ENCODE measurements around the gene ZBTB16.

Gene ZBTB16

GRCh38 chr11:114109206-114110090, 49.9 kb downstream of the ZBTB16 start:
- DNase-seq, result no peak

- no peak for DNase-seq
These were observed 50.6 kb downstream of the ZBTB16 start for GRCh38 chr11:114110123-114110522.

DNA sequence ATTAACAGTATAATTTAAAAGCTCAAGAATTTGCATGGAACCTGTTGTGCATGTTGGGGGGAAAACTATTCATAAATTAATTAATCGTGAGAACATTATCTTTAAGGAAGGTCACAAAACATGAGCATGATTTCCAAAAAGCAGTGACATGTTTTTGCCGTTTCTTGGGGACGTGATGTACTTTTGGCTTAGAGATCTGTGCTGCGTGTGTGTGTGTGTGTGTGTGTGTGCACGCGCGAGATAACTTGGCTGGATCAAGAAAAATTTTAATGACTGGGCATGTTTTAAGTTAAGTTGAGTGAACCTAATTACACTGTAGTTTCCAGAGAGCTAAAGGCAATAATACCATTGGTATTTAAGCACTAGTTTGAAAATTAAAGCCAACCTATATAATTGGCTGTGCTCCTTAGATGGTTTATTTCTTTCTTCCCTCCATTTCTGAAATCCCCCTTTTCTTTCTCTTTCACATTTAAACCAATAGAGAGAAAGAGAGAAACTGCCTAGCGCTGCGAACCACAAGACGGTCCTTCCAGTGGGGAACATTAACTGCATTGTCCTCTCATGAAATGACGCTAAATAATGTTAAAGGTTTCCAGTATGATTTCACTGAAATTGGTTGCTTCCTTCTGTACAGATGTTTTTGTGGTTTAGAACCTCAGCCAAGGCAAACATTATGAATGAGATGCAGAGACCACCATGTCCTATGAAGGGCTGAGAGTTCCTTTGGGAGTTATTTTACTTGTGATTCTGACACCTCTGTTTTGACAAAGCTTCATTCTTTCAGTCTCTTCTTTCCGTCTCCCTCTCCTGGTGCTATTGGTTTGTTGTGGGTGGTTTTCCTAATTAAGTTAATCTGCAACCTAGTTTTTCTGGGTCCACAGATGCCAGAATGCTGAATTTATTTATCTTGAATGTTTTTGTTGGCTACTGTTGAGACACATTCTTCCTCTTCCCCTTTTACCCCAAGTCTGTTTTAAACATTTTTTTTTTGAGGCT, 51.7 kb downstream of the ZBTB16 start:
- DNase-seq, result no peak

GRCh38 chr11:114115451-114115928, 56.0 kb downstream of the ZBTB16 start:
- DNase-seq, result no peak

DNA sequence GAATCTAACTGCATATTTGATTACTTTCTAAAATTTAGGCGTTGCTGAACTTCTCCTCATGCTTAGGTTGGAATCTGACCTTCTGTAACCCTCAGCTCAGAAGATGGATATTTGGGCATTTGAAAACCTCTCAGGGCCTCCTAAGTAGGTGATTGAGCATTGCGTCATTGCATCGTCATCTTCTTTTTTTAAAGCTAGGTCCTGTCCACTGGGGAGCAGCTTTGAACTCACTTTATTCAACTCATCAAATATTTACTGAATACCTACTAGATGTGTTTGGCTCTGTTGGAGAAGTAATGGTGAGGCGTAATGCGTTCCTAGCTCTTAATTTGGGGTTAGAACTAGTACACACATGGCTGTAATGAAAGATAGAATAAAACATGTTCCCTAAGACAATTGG, 56.8 kb downstream of the ZBTB16 start:
- DNase-seq, result no peak

DNA sequence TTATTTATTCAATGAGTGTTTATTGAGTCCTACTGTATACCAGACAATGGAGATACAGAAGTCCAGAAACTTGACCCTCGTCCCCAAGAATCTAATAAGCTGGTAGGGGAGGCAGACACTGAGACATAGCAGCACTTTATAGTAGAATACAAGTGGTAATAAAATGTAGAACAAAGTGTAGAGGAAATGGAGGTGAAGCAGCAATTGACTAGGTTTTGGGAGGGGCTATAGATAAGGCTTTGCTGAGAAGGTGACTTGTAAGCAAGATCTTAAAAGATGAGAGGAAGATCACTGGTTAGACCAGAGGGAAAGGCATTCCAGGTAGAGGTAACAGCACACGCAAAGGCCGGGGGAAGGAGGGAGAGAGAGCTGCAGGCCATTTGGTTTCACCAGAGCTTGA, 57.3 kb downstream of the ZBTB16 start:
- no peak for DNase-seq

- DNase-seq, result no peak
These were observed 61.1 kb downstream of the ZBTB16 start for GRCh38 chr11:114120606-114121005.

DNA sequence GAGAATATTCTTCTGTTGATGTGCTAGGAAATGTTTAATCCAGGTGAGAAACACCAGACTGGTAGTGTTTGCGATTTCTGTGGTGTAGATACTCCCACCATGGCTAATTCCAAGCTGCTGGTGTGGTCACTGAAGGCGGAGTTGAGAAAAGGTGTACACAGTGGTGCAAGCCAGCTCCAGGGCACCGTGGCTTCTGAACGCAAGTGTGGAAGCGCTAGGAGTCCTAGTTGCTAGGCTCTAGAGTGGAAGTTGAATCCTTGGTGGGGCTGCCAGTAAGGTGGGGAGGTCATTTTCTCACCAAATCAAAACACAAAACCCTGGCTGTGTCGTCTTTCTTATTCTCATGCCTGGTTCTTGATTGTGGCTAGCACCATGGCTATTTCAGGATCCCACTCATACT, 61.6 kb downstream of the ZBTB16 start:
- DNase-seq, result no peak

DNA sequence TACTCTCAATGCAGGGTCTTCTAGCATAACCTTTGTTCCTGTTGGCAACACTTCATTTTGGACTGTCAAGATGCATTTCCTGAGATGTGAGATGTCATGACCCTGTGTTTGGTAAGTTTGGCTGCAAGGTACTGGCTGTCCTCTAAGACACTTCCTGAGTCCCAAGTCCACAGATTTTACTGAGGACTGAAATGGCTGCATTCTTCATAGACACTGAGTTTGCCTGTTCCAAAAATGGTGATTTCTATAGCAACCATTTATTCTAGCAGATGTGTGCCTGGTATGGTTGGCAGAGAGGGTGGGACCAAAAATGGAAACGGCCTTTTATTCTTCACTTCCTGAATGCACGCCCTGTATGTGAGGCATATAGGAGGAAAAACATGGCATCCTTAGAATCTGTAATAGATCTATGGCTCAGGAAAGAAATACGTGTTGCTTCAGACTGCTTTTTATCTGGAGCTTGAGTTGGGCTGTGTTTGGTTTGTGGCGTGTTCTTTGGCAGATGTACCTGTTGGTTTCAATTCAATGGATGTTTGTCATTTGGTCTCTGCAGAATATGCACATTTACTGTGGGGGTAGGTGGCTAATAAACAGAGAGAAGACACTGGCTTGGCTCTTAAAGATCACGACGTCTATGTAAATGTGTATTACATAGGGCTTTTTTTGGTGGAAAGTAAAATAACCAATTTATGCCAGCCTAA, 62.4 kb downstream of the ZBTB16 start:
- DNase-seq, result no peak

GRCh38 chr11:114122686-114123085, 63.2 kb downstream of the ZBTB16 start:
- no peak for DNase-seq

GRCh38 chr11:114123692-114124330, 64.3 kb downstream of the ZBTB16 start:
- no peak for DNase-seq

GRCh38 chr11:114124601-114125144, 65.2 kb downstream of the ZBTB16 start:
- DNase-seq, result no peak

- DNase-seq, result no peak
These were observed 66.0 kb downstream of the ZBTB16 start for GRCh38 chr11:114125531-114125930.

DNA sequence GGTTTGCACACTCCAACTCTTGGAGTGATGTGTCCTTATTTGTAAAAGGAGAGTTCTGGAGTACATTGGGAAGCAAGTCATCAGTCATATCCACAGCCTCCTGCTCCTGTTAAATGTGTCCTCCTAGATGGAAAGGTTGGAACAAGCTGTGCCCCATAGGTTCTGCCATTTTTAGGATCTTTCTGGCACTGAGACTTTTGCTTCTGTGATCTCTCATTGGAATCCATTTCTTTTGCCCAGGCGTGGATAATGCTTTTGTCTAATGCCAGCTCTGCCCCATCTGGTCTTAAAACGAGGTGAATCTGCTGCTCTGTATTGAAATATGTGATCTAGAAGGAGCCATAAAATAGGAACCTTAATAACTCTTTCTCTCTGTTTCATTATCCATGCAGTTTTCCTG, 66.4 kb downstream of the ZBTB16 start:
- no peak for DNase-seq

DNA sequence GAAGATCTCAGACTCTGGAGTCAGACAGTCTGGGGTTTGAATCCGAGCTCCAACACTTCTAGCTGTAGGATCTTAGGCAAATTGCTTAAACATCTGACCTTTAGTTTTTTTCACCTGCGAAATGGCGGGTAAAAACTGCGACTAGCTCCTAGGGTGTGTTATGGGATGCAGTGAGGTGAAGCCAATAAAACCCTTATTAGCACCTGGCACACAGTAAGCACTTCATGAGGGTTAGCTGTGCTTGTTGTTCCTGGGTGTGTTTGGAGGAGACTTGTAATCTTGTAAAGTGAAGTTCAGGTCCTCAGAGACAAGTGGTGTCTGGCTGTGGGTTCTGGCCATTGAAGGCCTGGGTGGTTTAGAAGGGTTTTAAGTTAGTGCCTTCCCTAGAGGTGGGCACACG, 68.9 kb downstream of the ZBTB16 start:
- DNase-seq, result no peak

DNA sequence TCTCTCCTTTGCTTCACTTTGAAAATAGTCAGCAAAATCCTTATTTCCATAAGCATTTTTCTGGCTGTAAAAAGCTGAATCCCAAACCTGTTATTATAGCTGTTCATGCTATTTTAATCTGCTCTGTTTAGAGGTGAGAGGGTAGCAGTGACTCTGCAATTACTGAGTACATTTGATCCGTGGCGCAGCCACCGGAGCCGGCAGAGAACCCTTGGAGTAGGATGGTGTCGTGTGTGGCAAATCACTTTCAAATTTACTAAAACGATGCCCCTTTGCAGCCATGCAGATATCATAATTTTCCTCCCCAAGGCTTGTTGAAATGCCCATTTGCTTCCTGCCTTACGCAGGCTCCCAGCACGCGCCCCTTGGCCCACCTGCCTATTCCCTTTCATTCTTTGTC, 69.6 kb downstream of the ZBTB16 start:
- no peak for DNase-seq

DNA sequence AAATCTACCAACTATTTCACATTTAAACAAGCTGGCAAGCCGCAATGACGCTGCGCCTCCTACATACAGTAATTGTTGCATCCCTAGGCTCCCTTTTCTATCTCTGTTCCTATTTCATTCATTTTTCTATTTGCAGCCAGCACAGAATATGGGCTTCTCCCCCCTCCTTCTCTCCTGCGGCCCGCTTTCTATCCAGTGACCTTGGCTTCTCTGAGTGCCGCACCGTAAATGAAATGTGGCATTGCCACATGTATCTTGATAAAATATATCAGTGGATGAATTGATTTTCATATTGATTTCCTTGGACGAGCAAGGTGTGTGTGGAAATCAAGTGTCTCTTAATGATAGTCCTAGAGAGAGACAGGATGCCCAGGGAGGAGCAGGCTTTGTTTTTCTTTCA, 70.2 kb downstream of the ZBTB16 start:
- no peak for DNase-seq

DNA sequence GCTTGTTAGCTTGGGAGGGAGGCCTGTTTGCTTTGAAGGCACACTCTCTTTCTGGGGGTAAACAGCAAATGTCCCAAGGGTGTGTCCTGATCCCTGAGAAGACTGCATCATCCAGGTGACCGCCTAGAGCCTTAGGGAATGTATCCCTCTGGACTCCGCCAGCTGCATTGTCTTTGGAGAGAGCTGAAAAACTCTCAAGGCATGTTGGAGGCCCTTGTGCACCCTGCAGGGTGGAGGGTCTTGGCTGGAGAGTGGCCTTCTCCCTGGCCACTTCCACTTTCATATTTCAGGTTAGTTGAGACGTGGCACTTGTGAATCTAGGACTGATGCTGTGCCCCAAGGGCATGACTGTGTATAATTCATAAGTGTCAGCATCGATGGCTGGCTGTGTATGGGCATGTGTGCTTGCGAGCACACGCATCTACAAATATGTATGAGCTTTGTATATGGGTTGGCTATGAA, 70.6 kb downstream of the ZBTB16 start:
- no peak for DNase-seq

DNA sequence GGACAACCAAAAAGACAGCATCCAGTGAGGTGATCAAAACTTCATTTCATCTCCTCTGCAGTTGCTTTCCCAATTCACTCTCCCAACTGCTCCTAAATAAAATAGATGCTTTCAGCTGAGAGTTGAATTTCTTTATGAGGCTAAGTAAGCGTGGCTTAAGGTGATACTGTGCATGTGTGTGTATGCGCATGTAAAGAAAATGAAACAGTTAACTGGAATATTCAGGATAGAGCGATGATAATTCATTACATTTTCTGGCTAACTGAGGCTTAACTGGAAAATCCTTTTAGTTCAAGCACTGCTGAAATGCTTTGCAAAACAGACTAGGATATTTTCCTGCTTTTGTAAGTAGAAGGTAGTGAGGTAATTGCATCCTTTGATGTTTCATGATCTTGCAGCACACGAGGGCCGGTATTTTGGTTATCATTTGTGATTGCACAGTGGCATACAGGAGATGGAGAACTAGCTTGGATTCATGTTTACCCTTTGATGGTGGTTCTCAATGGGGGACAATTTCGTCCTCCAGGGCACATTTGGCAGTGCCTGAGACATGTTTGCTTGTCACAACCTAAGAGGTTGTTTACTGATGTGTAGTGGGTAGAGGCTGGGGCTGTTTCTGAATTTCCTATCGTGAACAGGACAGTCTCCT, 71.2 kb downstream of the ZBTB16 start:
- DNase-seq, result no peak

DNA sequence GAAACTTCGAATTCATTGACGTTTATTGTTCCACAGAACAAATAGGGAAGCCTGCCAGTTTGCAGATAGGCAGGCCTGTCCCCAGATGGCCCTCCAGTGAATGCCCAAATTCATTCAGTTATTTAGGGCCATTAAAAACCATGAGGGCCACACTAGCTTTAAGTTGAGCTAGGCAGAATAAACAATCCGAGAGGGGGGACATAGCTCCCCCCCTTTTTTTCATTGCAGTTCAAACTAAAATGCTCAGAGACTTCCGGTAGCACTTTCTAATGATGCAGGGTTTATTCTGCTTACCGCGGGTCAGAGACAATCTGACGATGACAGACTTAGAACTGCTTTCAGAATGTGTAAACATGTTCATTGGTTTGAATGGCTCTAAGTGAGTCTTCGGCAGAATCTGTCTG, 72.0 kb downstream of the ZBTB16 start:
- no peak for DNase-seq

DNA sequence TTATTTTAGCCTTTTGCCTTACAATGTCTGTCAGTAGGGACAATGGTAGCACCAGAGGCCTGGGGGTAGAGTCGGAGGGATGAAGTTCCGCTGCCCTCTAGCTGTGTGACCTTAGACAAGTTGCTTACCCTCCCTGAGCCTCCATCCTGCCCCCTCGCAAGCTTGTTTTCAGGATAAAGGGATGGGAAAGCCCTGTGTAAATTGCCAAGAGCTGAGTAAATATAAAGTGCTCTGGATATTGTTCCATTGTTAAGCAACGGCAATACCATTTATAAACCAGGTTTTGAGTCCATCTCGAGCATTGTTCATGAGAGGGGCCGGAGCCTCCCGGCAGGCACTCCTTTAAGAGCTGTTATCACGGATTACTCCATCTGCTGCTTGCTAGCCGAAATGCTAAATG, 72.9 kb downstream of the ZBTB16 start:
- DNase-seq, result no peak
